Muscle of leg (tissue), 11 donors: Measurements from ENCODE around the gene TEFM. TPM values are rescaled to one million over a fixed set of nuclear protein-coding genes. Genes with fewer than 3 reads are reported as not detected.
"Not testable (repeated sequence)": the region's sequence is repeated elsewhere in the genome, so short reads cannot be mapped to it uniquely, and the experiment has no call there.

Experiments used
- DNase-seq: peaks from one replicate; pipeline ENCODE4 v3.0.0; 2013
- H3K27ac ChIP-seq: one replicate; pipeline ENCODE4 v1.5.1; 2013; ENCODE audit warnings: mild to moderate bottlenecking, low read length, control low read depth
- H3K27me3 ChIP-seq: one replicate; pipeline ENCODE4 v1.6.1; 2013; ENCODE audit warnings: low read length; ENCODE audit not compliant: control insufficient read depth, insufficient read depth
- H3K36me3 ChIP-seq: one replicate; pipeline ENCODE4 v1.6.1; 2013; ENCODE audit warnings: low read length; ENCODE audit not compliant: control insufficient read depth, insufficient read depth
- H3K4me1 ChIP-seq: one replicate; pipeline ENCODE4 v1.6.1; 2013; ENCODE audit warnings: low read length; ENCODE audit not compliant: control insufficient read depth, insufficient read depth
- H3K4me3 ChIP-seq: one replicate; pipeline ENCODE4 v1.5.1; 2013; ENCODE audit warnings: low read length, control low read depth
- H3K9me3 ChIP-seq: replicated peaks from 2 replicates; pipeline ENCODE4 v1.6.1; 2013; ENCODE audit warnings: low read depth, low read length; ENCODE audit not compliant: control insufficient read depth
- WGBS: methylation state at CpG from one replicate; pipeline ENCODE4 v1.1.5; 2013; ENCODE audit warnings: missing lambda C conversion rate; ENCODE audit not compliant: insufficient coverage; 5-methylcytosine and 5-hydroxymethylcytosine counted together
- polyA plus RNA-seq, 8 donors: library from polyadenylated mRNA; unstranded; fragments of 120-200 nt; gene quantifications; one replicate each; pipeline versions ENCODE4 v1.2.1 to v1.2.3, GENCODE V29; 2013; ENCODE audit warnings: inconsistent platforms in 1 of 8, low replicate concordance in 1 of 8; ENCODE audit not compliant: insufficient read length in 8 of 8, insufficient read depth in 1 of 8
- total RNA-seq: library from RNA; stranded (reverse); fragments of 120-200 nt; gene quantifications from one replicate; pipeline ENCODE4 v1.2.4, GENCODE V29; 2013

The TEFM gene
- total and polyA plus RNA-seq, 9 donors = 10.3 to 16.4 (median 12.4) TPM

GRCh38 chr17:30922235-30923030 is 16.4 kb upstream of the TEFM start:
- DNase-seq = peak; percentile 21
- Histone ChIP-seq H3K36me3 (no peaks in the 10 kb centered on the region), H3K27ac (peak overlapping the region; percentile 55), H3K27me3 (peaks cover 61% of the 10 kb centered on the region), H3K4me1 (peaks cover 11% of the 10 kb centered on the region), H3K9me3 (no peaks in the 10 kb centered on the region), H3K4me3 (peak overlapping the region; percentile 39)
- WGBS = under 1% methylated on average over 66 of the region's 66 CpGs

- H3K36me3 ChIP-seq = no peaks in the 10 kb centered on the region
- H3K27ac ChIP-seq = peak within 1 kb of the TSS; percentile 55
- peaks cover 57% of the 10 kb centered on the region for H3K27me3 ChIP-seq
- H3K4me1 ChIP-seq = peaks cover 11% of the 10 kb centered on the region
- WGBS = 1% methylated on average over 59 of the region's 60 CpGs
- peak within 1 kb of the TSS; percentile 39 for H3K4me3 ChIP-seq
- DNase-seq = peak; percentile 64
- H3K9me3 ChIP-seq = no peaks in the 10 kb centered on the region
Observed at GRCh38 chr17:30921544-30922196, 15.6 kb upstream of the TEFM start, which contains the start of gene ADAP2. ADAP2 (plus strand) TSS chr17:30921945; CDS start chr17:30922015, 70 bp downstream.

- Histone ChIP-seq H3K4me3 (no peak overlapping the region), H3K36me3 (no peaks in the 10 kb centered on the region), H3K9me3 (no peaks in the 10 kb centered on the region), H3K4me1 (peaks cover 11% of the 10 kb centered on the region), H3K27me3 (peaks cover 51% of the 10 kb centered on the region), H3K27ac (peak overlapping the region; percentile 29)
- DNase-seq = no peak
- WGBS = no CpG with 5 or more reads among the region's 11 CpGs
Observed at GRCh38 chr17:30920683-30921543, 14.9 kb upstream of the TEFM start.

GRCh38 chr17:30920282-30920681 is 14.2 kb upstream of the TEFM start:
- H3K4me3 ChIP-seq = no peak overlapping the region
- peak overlapping the region; percentile 51 for H3K27ac ChIP-seq
- H3K9me3 ChIP-seq = no peaks in the 10 kb centered on the region
- H3K4me1 ChIP-seq = peaks cover 11% of the 10 kb centered on the region
- DNase-seq = peak; percentile 23
- H3K27me3 ChIP-seq = peaks cover 47% of the 10 kb centered on the region
- no peaks in the 10 kb centered on the region for H3K36me3 ChIP-seq
- WGBS = 29% methylated on average over 2 of the region's 4 CpGs

GRCh38 chr17:30917050-30917449 is 11.0 kb upstream of the TEFM start:
- Histone ChIP-seq H3K9me3 (no peaks in the 10 kb centered on the region), H3K4me1 (peaks cover 4% of the 10 kb centered on the region), H3K36me3 (no peaks in the 10 kb centered on the region), H3K4me3 (no peak overlapping the region), H3K27me3 (peaks cover 18% of the 10 kb centered on the region), H3K27ac (no peak overlapping the region)
- DNase-seq = no peak

- Histone ChIP-seq H3K27ac (no peak overlapping the region), H3K9me3 (no peaks in the 10 kb centered on the region), H3K36me3 (no peaks in the 10 kb centered on the region), H3K4me1 (peaks cover 3% of the 10 kb centered on the region), H3K4me3 (no peak overlapping the region), H3K27me3 (peaks cover 11% of the 10 kb centered on the region)
- no CpG with 5 or more reads among the region's 5 CpGs for WGBS
- no peak for DNase-seq
Observed at GRCh38 chr17:30915833-30916611, 10.0 kb upstream of the TEFM start.

- Histone ChIP-seq H3K4me3 (no peak overlapping the region), H3K9me3 (no peaks in the 10 kb centered on the region), H3K36me3 (no peaks in the 10 kb centered on the region), H3K27me3 (no peaks in the 10 kb centered on the region), H3K27ac (no peak overlapping the region), H3K4me1 (no peaks in the 10 kb centered on the region)
- DNase-seq = no peak
Observed at GRCh38 chr17:30913955-30914354, 7.9 kb upstream of the TEFM start.

GRCh38 chr17:30910151-30910550 is 4.1 kb upstream of the TEFM start:
- H3K9me3 ChIP-seq, H3K27ac ChIP-seq, H3K4me3 ChIP-seq, H3K27me3 ChIP-seq, H3K36me3 ChIP-seq, DNase-seq, H3K4me1 ChIP-seq: not testable (repeated sequence)
- WGBS = 100% methylated on average over 3 of the region's 7 CpGs

- 67% methylated on average over 1 of the region's 3 CpGs for WGBS
- H3K9me3 ChIP-seq = no peaks in the 10 kb centered on the region
- peaks cover under 1% of the 10 kb centered on the region for H3K36me3 ChIP-seq
- H3K27ac ChIP-seq = no peak overlapping the region
- peaks cover 6% of the 10 kb centered on the region for H3K4me1 ChIP-seq
- H3K27me3 ChIP-seq = no peaks in the 10 kb centered on the region
- no peak overlapping the region for H3K4me3 ChIP-seq
- DNase-seq = no peak
Observed at GRCh38 chr17:30908717-30909420, 2.8 kb upstream of the TEFM start.
